ENCODE results near the gene C4BPB. TPM values are rescaled to one million over a fixed set of nuclear protein-coding genes. Genes with fewer than 3 reads are reported as not detected.

The C4BPB gene
- total RNA-seq, 1 experiment from 2014 or later = not detected

- no peak overlapping the region for H3K4me3 Mint-ChIP-seq (ENCODE audit: unreplicated experiment)
- no peak for TF ChIP-seq CTCF (IDR thresholded peaks at IDR 0.05; ENCODE audit: unreplicated experiment)
- H3K9me3 Mint-ChIP-seq (ENCODE audit: unreplicated experiment) = no peaks in the 10 kb centered on the region
- H3K4me1 Mint-ChIP-seq (ENCODE audit: insufficient read depth, unreplicated experiment) = peaks cover 15% of the 10 kb centered on the region
- no peak overlapping the region for H3K27ac Mint-ChIP-seq (ENCODE audit: low read depth, unreplicated experiment)
- no peaks in the 10 kb centered on the region for H3K27me3 Mint-ChIP-seq (ENCODE audit: insufficient read depth, unreplicated experiment)
- ChIA-PET POLR2A (interaction anchor here (8.4 to 11.2 kb wide), 2 partner anchors 20 to 42 kb away, joined by 164 to 399 read pairs; partner anchors contain the start of genes C1orf116, PFKFB2 and YOD1), CTCF (interaction anchor here (0.5 to 9.9 kb wide), 9 partner anchors 12 to 1483 kb away, joined by 3 to 146 read pairs (median 4); partner anchors contain the start of genes PFKFB2 and YOD1)
- no peak for DNase-seq (ENCODE audit: unreplicated experiment)
- BruUV-seq (replicated peaks) = no TSS peak
- peaks cover 17% of the 10 kb centered on the region for H3K36me3 Mint-ChIP-seq (ENCODE audit: insufficient read depth, unreplicated experiment)
- intact Hi-C loops (cut with micrococcal nuclease) = loop anchor here (10.0 kb wide), 2 partner anchors 437 to 597 kb away; partner anchors contain the start of genes DYRK3 and IKBKE
Observed at GRCh38 chr1:207072233-207072632, 16.4 kb upstream of the C4BPB start.

GRCh38 chr1:207073906-207074820 lies 14.5 kb upstream of the C4BPB start:
- CTCF ChIA-PET = interaction anchor here (0.6 to 9.9 kb wide), 26 partner anchors 10 to 528 kb away, joined by 3 to 146 read pairs (median 4); partner anchors contain the start of genes C1orf116, PFKFB2 and YOD1
- H3K4me1 Mint-ChIP-seq (ENCODE audit: insufficient read depth, unreplicated experiment) = peaks cover 23% of the 10 kb centered on the region
- H3K9me3 Mint-ChIP-seq (ENCODE audit: unreplicated experiment) = no peaks in the 10 kb centered on the region
- H3K27ac Mint-ChIP-seq (ENCODE audit: low read depth, unreplicated experiment) = no peak overlapping the region
- H3K36me3 Mint-ChIP-seq (ENCODE audit: insufficient read depth, unreplicated experiment) = peaks cover 8% of the 10 kb centered on the region
- POLR2A ChIA-PET = interaction anchor here (0.6 to 11.2 kb wide), 20 partner anchors 12 to 635 kb away, joined by 3 to 399 read pairs (median 3); partner anchors contain the start of genes C1orf116, CD55, DYRK3 and PFKFB2
- TF ChIP-seq CTCF (IDR thresholded peaks at IDR 0.05; ENCODE audit: unreplicated experiment) = no peak
- no peak overlapping the region for H3K4me3 Mint-ChIP-seq (ENCODE audit: unreplicated experiment)
- BruUV-seq (replicated peaks) = no TSS peak
- no peaks in the 10 kb centered on the region for H3K27me3 Mint-ChIP-seq (ENCODE audit: insufficient read depth, unreplicated experiment)
- peak; percentile 77 for DNase-seq (ENCODE audit: unreplicated experiment)
- intact Hi-C loops (cut with micrococcal nuclease) = loop anchor here (2.0 to 10.0 kb wide), 3 partner anchors 339 to 599 kb away; partner anchors contain the start of genes DYRK3 and IKBKE

GRCh38 chr1:207076181-207076955 lies 12.3 kb upstream of the C4BPB start:
- no peak for DNase-seq (ENCODE audit: unreplicated experiment)
- no TSS peak for BruUV-seq (replicated peaks)
- Mint-ChIP-seq H3K36me3 (ENCODE audit: insufficient read depth, unreplicated experiment) (no peaks in the 10 kb centered on the region), H3K4me1 (ENCODE audit: insufficient read depth, unreplicated experiment) (peaks cover 23% of the 10 kb centered on the region), H3K27ac (ENCODE audit: low read depth, unreplicated experiment) (no peak overlapping the region), H3K4me3 (ENCODE audit: unreplicated experiment) (no peak overlapping the region), H3K27me3 (ENCODE audit: insufficient read depth, unreplicated experiment) (no peaks in the 10 kb centered on the region), H3K9me3 (ENCODE audit: unreplicated experiment) (no peaks in the 10 kb centered on the region)
- no peak for TF ChIP-seq CTCF (IDR thresholded peaks at IDR 0.05; ENCODE audit: unreplicated experiment)
- ChIA-PET CTCF (interaction anchor here (0.5 to 9.9 kb wide), 28 partner anchors 8 to 600 kb away, joined by 3 to 146 read pairs (median 5); partner anchors contain the start of genes C1orf116, C4BPB, IL20 and PFKFB2), POLR2A (interaction anchor here (1.0 to 11.2 kb wide), 9 partner anchors 14 to 677 kb away, joined by 3 to 399 read pairs (median 6); partner anchors contain the start of genes C1orf116, PFKFB2 and YOD1)
- intact Hi-C loops (cut with micrococcal nuclease) = loop anchor here (10.0 kb wide), 2 partner anchors 442 to 602 kb away; partner anchors contain the start of genes DYRK3 and IKBKE
